HG03575 (cell line): Measurements from ENCODE around the gene TIMMDC1.
"Not testable (repeated sequence)": the region's sequence is repeated elsewhere in the genome, so short reads cannot be mapped to it uniquely, and the experiment has no call there.

Source experiments
- ATAC-seq: cut with Tn5 transposase; IDR thresholded peaks from one replicate; pipeline ENCODE4 v1.9.1; 2021; ENCODE audit not compliant: unreplicated experiment, insufficient number of reproducible peaks, low FRiP score; ENCODE audit errors: extremely low read depth

TIMMDC1 gene

DNA sequence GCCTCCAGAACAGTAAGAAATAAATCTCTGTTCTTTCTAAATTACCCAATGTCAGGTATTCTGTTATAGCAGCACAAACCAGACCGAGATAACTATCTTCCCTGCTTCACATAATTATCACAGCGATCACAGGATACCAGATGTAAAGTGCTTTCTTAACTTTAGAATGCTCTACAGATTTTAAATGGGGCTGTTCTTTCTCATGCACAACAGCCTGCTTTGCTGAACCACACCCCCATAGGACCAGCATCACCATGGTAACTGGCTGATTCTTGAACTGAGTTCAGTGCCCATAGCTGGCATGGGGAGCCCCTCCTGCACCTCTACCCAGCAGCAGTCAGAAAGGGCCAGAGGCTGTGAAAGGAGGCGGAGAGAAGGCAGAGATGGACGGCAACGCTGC lies 53.3 kb downstream of the TIMMDC1 start:
- no peak for ATAC-seq

DNA sequence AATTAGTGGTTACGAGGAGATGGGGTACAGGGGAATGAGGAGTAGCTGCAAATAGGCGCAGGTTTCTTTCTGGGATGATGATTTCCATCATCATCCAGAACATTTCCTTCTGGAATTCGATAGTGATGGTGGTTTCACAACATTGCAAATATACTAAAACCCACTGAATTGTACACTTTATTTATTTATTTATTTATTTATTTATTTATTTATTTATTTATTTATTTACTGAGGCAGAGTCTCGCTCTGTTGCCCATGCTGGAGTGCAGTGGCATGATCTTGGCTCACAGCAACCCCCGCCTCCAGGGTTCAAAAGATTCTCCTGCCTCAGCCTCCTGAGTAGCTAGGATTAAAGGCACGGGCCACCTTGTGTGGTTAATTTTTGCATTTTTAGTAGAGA lies 54.6 kb downstream of the TIMMDC1 start:
- ATAC-seq = not testable (repeated sequence)

DNA sequence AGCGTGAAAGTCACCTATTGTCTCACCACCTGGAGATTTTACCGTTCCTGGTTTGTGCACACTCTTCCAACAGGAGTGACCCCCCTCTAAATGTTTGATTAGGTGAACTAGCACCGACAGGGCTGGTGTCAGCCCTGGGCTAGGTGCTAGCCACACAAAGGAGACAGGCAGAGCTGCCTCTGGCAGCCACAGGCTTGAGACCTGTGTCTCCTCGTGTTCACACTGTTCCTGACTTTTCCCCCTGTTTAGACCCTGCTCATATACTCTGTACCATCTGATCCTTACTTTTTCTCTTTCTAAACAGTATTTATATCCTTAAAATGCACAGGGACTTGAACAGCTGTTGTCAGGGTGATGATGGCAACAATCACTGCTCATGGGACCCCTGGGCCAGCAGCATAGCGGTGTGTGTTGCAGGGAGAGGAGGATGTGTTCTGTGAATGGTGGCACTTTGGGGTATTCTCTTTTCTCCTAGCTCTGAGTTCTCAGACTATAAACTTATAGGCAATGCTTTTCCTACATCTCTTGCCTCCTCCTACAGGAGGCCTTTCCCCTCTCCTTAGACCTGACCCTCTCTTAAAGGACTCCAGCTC lies 55.6 kb downstream of the TIMMDC1 start:
- no peak for ATAC-seq

DNA sequence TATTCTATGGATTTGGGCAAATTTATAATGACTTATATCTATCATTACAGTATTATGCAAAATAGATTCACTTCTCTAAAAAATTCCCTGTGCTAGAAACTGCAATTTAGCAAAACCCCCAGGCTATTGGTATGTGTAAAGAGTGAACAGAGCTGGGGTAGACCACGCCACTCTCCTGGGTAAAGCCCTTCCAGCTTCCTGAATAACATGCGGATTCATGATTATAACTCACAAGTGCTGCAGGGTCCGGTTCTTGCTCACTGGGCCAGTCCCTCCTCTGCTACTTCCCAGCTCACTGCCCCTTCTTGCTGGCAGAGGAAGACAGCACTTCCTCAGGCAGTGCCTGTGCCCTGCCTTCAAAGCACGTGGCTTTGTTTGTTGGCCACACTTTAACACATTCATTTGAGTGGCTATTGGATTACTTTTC lies 57.0 kb downstream of the TIMMDC1 start:
- ATAC-seq = no peak

DNA sequence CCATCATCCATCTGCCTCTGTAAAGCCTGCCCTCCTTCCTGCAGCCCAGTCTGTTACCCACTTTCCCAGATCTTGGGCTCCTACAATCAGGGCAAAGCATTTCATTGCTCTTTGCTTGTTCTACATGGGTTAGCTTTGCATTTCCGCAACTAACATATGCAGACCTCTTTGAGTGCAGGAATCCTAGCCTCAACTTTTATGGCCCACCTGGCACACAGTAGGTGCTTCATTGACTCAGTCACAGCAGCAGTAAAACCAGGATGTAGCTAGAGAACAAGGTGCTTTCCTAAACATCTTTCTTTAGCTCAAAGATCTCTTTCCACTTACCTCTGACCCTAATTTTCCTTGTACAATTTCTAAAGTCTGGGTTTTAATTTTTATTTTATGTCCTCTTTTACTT lies 57.6 kb downstream of the TIMMDC1 start:
- no peak for ATAC-seq

DNA sequence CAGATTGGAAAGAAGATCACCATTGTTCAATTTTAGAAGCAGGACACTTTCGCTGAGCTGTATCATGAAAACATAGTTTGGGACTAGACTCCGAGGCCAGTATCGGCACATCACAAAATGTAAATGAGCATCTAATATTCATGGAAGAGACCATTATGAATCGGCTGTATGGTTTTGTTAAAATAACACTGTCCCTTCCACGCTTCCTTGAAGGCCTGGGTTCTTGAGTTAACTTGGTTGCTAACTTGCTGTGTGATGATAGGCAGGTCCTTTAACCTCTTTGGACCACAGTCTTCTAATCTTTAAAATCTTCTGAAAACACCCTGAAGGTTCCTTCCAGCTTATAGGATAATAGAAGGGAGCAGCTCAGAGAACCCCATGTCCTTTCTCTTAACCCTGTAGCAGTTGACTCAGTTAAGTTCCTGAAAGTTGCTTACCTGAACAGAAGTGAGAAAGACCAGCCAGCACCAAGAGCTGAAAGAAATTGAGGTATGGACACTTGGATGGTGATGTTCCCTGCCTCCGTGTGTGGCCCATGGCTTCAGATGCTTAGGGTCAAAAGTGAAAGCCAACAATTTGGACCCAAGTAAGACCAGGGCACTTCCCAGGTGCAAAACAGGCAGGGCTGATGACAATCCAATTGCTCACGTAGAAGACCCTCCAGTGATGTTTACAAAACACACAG lies 59.0 kb downstream of the TIMMDC1 start:
- no peak for ATAC-seq

DNA sequence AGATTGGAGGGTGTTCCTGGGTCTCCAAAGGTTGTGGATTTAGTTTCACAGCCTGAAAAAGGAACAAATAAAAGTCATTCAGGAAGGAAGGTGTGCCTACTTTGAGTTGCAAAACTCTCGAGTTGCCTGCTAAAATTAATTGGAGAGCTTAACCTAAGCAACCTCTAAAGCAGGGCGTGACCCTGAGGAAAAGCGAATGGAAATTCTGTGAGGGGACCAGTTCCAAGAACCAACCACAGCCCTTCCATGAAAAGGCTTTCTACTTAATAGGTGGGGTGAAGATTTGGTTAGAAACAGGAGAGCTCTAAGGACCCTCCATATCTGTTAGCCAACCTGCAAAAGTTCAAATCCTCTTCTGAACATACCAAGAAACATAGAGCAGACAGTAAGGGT lies 59.5 kb downstream of the TIMMDC1 start:
- ATAC-seq = no peak

DNA sequence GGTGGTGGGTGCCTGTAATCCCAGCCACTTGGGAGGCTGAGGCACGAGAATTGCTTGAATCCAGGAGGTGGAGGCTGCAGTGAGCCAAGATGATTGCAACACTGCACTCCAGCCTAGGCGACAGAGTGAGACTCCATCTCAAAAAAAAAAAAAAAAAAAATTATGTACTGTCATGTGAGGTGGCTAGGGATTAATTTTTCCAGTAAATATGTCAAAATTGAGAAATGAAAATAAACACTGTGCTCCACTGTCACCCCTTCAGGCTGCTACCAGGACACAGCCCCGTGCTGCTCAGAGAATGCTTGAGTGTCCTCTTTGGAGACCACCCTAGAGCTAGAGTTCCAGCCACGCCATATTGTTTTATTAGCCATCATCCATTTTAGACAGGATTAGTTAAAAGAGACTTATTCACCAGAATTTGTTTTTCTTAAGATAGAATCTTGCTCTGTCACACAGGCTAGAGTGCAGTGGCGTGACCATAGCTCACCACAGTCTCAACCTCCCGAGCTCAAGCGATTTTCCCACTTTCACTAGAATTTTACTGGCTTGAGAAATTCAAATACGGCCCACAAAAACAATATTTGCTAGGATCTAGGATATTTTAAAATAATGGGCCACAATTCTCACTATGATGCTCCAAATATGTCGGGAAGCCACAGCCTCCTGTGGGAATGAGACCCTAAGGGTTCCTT lies 60.4 kb downstream of the TIMMDC1 start:
- ATAC-seq = no peak

DNA sequence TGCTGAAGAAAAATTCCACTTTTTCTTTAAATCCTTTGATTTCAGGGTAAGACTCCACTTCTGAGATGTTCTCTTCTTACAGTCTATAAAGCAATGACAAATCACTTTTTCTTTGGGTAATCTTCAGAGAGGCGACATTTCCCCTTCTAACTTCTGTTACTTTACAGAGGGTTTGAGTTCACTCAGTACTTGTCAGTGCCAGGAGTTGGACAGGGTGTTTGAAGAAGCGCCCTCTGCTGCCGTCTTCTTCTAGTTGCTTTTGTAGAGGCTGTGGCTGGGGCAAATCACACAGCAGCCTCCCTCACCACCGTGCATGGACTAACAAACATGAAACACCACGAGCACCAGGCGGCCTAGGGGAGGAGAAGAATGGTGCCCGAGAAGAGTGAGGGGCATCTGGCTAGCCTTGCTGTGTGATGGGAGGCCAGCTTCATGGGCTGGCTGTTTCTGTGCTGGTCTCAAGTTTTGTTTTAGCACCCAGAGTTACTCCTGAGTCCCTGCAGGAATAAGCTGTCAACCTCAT lies 61.2 kb downstream of the TIMMDC1 start, which contains the start of gene CD80:
CD80 (minus strand) TSS at position 174 of the 523 bp plus-strand sequence. CDS start 1,886 bp downstream, outside the sequence.
- peak; percentile 28 for ATAC-seq

DNA sequence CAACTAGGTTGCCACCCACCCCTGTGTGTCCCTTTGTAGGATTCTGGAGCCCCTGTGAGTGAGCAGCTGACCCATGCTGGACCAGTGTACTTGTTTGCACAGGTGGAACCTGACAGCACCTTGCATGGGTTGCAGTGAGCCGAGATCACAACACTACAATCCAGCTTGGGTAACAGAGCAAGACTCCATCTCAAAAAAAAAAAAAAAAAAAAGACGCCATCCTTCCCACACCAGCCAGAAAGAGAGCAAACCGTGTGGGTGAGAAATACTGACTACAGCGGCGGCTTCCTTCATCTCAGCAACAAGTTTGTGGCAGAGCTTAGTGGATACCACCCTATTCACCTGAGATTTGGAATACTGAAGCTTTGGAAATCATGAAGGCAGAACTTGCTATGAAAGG lies 61.8 kb downstream of the TIMMDC1 start:
- ATAC-seq = no peak

DNA sequence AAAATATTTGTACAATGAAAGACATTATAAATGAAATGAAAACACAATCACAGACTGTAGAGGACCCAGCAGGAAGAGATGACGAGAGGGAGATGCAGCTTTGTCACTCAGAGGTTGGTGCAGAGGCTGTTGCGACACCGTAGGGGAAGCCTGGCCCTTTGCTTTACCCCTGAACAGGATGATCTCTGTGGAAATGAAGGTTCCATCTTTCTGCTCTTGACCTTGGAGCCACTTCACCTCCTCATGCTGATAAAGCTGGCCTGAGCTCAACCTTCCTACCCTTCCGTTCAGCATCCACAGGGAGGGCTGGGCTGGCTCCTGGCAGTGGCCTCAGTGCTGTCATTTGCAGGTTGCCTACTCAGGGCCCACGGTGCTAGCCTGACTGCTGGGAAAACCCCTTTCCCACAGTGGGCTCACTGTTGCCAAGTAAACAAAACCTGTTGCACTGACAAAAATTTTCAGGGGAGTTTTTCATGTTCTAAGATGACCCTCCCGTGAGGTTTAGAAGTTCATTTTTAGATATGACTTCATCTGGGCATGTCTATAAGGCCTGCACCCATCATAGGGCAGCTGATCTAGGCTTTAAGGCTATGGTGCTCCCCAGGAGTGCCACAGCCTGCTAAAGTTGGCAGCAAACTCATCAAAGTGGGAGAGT lies 64.1 kb downstream of the TIMMDC1 start:
- ATAC-seq = peak; percentile 66

DNA sequence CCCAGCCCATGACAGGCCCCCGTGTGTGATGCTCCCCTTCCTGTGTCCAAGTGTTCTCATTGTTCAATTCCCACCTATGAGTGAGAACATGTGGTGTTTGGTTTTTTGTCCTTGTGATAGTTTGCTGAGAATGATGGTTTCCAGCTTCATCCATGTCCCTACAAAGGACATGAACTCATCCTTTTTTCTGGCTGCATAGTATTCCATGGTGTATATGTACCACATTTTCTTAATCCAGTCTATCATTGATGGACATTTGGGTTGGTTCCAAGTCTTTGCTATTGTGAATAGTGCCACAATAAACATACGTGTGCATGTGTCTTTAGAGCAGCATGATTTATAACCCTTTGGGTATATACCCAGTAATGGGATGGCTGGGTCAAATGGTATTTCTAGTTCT lies 65.0 kb downstream of the TIMMDC1 start:
- not testable (repeated sequence) for ATAC-seq

DNA sequence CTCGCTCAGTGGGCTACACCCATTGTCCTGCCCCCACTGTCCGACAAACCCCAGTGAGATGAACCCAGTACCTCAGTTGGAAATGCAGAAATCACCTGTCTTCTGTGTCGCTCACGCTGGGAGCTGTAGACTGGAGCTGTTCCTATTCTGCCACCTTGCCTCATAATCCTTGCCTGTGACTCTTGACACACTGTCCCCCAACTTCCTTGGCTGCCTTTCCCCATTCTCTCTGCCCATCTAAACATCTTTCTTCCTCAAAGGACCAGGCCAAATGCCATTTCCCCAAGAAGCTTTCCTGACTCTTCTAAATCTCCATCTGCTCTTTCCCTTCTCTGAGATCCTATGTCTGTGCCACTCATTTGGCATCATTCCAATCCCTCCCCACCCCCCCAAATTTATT lies 70.8 kb downstream of the TIMMDC1 start:
- no peak for ATAC-seq

DNA sequence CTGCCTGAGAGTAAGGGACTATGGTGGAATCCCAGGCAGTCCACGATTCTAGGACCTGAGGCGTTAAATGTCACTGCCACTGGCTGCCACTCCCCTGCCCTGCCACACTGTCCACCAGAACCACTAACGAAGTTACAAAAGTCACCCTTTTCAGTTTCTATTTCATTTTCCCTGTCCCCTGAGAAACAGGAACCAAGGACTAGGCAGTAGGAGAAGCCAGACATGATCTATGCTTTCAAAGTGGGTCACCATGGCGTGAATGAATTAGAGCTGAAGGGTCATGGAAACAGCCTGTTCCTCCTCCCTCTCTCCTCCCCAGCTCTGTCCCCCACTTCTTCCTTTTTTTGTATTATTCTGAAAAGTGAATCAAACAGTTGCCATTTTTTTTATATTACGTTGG lies 71.9 kb downstream of the TIMMDC1 start:
- no peak for ATAC-seq

DNA sequence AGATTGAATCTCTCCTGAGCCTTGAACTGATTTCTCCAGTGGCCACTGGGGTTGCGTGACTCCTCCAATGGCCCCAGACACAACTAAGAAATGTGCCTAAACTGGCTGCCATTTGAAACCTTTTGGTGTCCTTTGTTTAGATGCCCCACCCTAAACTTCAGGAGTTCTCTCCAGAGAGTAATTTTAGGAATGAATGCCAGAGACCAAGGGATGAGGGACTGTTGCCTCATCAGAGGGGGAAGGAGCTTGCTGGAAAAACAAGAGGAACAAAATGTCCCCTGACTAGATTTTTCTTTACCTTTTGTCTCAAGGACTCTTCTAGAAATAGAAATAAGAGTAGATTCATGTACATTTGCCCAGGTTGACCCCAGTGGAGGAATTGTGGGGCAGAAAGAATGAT lies 72.9 kb downstream of the TIMMDC1 start:
- no peak for ATAC-seq

DNA sequence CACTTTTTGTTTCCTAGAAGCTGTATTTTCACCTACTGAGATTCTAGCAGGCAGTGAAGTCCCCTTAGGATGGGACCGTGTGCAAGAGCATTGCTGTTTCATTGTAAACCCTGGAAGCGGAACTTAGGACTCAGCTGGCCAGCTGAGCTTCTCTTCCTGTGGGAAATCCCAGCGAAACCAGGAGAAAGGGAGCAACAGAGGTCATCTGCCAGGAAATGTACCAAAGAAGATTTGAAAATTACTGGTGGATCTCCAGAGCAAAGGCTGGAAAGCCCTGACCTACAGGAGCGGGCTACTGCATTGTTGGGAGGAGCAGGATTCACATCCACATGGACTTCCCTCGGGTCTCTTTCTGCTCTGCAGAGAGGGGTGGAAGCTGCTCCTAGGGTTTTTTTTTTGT lies 73.3 kb downstream of the TIMMDC1 start:
- ATAC-seq = no peak
